Retina (tissue), 1 donor: Measurements from ENCODE around the gene ARID3A.

Experiments used
- DNase-seq: peaks from one replicate; pipeline ENCODE4 v3.0.0-alpha.2; 2016

Gene ARID3A

DNA sequence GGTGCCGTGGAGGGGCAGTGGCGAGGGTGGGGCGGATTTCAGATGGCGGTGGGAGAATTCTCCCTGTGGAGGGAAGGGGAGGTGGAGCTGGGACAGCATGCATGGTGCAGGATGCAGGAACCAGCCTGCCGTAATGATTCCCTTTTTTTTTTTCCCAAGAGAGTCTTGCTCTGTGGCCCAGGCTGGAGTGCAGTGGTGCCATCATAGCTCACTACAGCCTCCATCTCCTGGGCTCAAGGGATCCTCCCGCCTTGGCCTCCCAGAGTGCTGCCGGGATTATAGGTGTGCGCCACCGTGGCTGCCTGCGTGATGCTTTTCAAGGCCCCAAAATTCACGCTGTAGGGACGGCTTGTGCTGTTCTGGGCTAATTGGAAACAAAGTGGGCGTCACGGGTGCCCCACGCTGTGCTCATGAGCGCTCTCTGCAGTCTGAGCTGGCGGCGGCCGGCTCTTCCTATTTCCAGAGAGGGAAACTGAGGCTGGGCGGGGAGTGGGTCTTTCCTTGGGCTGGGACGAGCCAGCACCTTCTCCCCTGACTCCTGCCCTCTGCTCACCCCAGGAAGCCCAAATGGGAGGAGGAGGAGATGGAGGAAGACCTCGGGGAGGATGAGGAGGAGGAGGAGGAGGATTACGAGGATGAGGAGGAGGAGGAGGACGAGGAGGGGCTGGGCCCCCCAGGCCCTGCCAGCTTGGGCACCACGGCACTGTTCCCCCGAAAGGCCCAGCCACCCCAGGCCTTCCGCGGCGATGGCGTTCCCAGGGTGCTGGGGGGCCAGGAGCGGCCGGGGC, 6.2 kb downstream of the ARID3A start:
- no peak for DNase-seq

DNA sequence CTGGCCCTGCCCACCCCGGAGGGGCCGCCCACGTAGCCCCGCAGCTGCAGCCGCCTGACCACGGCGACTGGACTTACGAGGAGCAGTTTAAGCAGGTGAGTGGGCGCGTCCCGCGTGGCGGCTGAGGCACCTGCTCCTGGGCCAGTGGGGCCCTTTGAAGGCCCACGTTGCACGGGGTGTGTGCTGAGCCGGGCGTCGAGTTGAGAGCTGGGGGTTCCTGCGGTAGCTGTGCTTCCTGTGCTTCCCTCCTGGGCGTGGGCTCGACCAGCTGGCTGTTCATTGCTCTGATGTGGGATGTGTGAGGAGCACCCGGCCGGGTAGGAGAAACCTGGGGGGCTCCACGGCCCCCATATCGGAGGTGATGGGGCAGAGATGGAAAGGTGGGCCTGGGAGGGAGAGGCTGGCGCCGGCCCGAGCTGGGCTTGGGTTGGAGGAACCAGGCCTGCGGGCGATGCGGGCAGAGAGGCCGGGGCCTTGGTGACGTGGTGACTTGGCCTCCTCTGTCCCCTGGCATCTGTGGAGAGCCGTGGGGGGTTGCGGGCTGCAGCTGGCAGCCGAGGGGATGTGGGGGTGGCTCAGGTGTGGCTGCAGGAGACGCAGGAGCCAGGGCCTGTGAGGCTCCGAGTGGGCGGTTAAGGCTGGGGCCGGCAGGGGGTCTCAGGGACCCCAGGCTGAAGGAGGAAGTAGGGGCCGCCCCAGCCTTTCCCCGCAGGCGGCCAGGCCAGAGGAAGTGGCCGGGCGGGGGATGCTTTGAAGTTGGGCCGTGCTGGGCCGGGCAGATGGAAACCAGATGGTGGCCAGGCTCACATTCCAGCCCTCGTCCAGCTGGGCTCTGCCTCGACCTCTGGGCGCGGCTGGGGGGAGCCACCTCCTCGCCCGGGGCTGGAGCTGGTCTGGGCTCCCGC, 7.1 kb downstream of the ARID3A start:
- peak; percentile 44 for DNase-seq

DNA sequence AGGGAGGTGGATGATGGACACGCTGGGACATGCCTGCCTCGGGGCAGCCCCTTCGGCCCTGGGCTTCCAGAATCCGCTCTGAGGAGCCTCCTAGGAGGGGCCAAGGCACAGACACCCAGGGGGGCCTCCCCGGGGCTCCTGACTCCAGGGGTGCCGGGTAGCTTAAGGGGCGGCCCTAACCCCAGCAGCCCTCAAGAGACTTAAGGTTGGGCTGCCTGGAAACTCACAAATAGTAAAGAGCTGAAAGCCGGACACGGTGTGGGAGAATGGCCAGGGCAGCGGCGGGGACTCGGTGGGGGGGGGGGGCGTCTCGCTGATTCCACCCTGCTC, 7.7 kb downstream of the ARID3A start:
- DNase-seq, result no peak

GRCh38 chr19:934197-934840, 8.5 kb downstream of the ARID3A start:
- no peak for DNase-seq

DNA sequence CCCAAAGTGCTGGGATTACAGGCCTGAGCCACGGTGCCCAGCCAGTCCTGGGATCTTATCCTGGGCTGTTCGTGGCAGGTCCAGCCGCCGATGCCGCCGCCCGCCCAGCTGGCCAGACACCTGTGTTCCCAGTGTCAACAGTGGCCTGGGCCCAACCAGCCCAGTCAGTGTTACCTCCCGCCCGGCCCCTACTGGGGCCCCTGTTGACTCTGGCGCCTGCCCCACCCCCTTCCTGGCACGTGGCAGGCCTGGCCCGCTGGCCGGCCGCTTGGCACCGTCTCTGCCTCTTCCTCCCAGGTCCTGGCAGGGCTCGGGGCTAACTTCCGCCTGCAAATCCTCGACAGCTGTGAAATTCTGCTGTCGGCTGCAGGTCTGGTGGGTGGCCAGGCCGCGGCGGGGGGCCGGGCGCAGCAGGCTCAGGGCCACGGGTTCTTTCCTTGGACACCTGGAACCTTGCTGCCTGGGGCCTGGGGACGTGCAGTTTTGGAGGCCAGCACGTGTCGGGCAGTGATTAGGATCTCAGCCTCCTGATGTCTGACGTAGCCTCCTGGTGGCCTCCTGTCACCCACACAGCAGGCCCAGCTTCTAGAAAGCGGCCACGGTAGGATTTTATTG, 9.1 kb downstream of the ARID3A start:
- no peak for DNase-seq

GRCh38 chr19:936175-936546, 10.3 kb downstream of the ARID3A start:
- DNase-seq, result no peak

DNA sequence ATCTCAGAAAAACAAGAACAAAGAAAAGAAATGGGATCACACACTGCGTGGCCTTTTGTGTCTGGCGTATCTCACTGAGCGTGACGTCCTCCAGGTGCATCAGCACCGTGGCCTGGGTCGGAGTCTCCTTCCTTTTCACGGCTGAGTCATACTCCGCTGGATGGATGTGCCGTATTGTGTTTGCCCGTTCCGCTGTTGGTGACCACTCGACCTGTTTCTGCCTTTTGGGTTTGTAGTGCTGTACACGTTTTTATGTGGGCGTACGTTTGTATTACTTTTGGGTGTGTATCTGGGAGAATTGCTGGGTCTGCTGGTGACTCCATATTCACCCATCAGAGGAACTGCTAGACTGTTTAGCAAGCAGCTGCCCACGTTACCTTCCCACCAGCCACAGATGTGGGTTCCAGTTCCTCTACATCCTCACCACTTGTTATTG, 11.4 kb downstream of the ARID3A start:
- no peak for DNase-seq

DNA sequence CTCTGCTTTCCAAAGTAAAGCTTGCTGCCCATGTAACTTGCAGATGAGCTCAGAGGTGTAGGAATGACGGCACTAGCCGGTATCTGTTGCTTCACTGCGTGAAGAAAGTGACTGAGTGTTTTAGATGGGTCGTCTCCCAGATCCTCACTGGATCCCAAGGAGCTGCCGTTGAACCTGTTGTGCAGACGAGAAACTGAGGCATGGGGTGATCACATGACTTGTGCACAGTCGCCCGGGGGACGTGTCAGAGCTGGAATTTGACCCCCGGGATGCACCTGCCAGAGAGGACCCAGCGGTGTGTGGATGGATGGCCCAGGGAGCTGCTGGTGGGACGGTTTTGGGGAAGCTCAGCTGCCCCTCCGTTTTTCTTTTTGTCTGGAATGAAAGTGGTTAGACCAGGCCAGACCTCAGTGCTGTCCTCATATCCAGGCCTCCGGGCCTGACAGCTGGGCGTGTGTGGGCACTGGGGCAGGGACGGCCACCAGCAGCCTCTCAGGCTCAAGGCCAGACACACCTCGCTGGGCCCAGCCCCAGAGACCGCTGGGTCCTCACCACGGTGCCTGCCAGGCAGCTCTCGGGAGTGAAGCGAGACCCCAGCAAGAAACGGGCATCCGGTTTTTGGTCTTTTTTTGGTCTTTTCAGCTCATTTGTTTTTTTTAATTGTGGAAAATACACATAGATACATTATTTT, 12.5 kb downstream of the ARID3A start:
- DNase-seq, result no peak

- DNase-seq, result no peak
Observed at GRCh38 chr19:939439-939838, 13.6 kb downstream of the ARID3A start.

DNA sequence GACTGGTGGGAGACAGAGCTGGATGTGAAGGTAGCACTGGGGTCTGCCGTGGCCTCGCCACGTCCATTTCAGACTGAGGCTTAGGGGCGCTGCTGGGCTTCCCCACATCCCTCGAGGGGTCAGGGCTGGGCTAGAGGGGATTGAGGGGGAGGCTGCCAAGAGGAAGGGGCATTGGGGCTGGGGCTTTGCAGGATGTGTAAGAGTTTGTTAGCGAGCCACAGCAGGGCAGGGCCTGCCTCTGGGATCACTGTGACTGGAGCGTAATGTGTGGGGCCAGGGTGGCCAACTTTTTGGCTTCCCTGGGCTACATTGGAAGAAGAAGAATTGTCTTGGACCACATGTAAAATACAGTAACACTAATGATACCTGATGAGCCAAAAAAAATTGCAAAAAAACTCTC, 14.1 kb downstream of the ARID3A start:
- no peak for DNase-seq

- DNase-seq, result no peak
Observed at GRCh38 chr19:940591-941291, 14.9 kb downstream of the ARID3A start.

GRCh38 chr19:941292-942132, 15.7 kb downstream of the ARID3A start:
- no peak for DNase-seq

GRCh38 chr19:942133-942645, 16.4 kb downstream of the ARID3A start:
- no peak for DNase-seq

GRCh38 chr19:943551-944170, 17.8 kb downstream of the ARID3A start:
- DNase-seq, result no peak

- DNase-seq, result no peak
Observed at GRCh38 chr19:944171-944567, 18.3 kb downstream of the ARID3A start.

GRCh38 chr19:944663-945241, 18.9 kb downstream of the ARID3A start:
- DNase-seq, result no peak

DNA sequence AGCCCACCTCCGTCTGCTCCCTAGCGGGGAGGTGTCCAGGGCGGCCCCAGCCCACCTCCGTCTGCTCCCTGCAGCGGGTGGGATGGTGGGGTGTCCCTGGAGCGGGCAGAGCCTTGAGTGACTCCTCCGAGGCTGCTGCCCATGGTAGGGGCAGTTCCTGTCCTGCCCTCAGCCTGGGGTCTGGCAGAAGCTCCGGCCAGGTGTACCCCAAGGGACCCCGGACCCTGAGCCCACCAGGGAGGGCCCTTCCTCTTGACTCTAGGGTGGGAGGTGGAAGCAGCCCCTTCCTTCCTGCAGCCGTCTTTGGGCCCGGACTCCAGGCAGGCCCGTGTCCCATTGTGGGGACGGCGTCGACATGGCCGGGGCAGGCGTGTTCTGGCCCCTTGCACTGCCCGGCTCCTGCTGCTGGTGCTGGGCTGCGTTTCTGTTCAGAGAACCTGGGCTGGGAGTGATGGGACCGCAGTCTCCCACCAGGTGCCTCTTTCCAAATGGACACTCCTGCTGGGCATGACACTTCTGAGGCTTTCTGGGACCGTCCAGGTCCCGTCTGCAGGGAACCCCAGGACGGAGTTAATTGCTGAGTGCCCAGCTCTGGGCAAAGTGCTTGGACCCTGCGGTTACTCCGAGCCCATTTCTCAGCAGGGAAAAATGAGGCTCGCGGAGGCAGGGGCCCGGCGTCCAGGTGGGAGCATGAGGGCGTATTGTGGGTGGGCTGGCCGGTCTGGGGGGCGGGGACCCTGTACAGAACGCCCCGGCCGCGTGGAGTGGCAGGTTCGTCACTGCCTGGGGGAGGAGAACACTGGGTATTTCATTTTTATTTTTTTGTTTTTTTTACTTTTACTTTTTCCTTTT, 19.8 kb downstream of the ARID3A start:
- no peak for DNase-seq

- DNase-seq, result no peak
Observed at GRCh38 chr19:947090-947706, 21.4 kb downstream of the ARID3A start.
